ENCODE results near the gene DNMBP.

The DNMBP gene

GRCh38 chr10:100009793-100010676 lies at the start of gene DNMBP:
Gene DNMBP, minus strand, starts transcription at chr10:100009947. Its CDS starts 37,823 bp downstream, at chr10:99972124.
- DNase-seq: peak; percentile 41

- DNase-seq: no peak
These were observed 48.2 kb upstream of the DNMBP start for GRCh38 chr10:100057948-100058347.

- DNase-seq: no peak
These were observed 44.1 kb upstream of the DNMBP start for GRCh38 chr10:100053686-100054460.

- peak; percentile 59 for DNase-seq
These were observed 36.3 kb upstream of the DNMBP start for GRCh38 chr10:100046021-100046486.

- DNase-seq: no peak
These were observed 35.8 kb upstream of the DNMBP start for GRCh38 chr10:100045592-100045991.

- no peak for DNase-seq
These were observed 34.0 kb upstream of the DNMBP start for GRCh38 chr10:100043796-100044195.

GRCh38 chr10:100043344-100043743 lies 33.6 kb upstream of the DNMBP start:
- DNase-seq: no peak

- DNase-seq: peak; percentile 44
These were observed 31.7 kb upstream of the DNMBP start for GRCh38 chr10:100041306-100042002.

- no peak for DNase-seq
These were observed 28.9 kb upstream of the DNMBP start for GRCh38 chr10:100038561-100039071.

- no peak for DNase-seq
These were observed 28.1 kb upstream of the DNMBP start for GRCh38 chr10:100037758-100038315.

- DNase-seq: no peak
These were observed 27.1 kb upstream of the DNMBP start for GRCh38 chr10:100036850-100037249.

- no peak for DNase-seq
These were observed 24.1 kb upstream of the DNMBP start for GRCh38 chr10:100033766-100034418.

- no peak for DNase-seq
These were observed 17.7 kb upstream of the DNMBP start for GRCh38 chr10:100027416-100027815.

- peak; percentile 72 for DNase-seq
These were observed 15.8 kb upstream of the DNMBP start for GRCh38 chr10:100025576-100025975.

- peak; percentile 50 for DNase-seq
These were observed 15.0 kb upstream of the DNMBP start for GRCh38 chr10:100024748-100025147.

GRCh38 chr10:100022403-100022802 lies 12.7 kb upstream of the DNMBP start:
- DNase-seq: no peak

- DNase-seq: peak; percentile 81
These were observed 11.6 kb upstream of the DNMBP start for GRCh38 chr10:100021322-100021721.

GRCh38 chr10:100020886-100021253 lies 11.1 kb upstream of the DNMBP start:
- DNase-seq: peak; percentile 81

GRCh38 chr10:100020142-100020885 lies 10.6 kb upstream of the DNMBP start:
- DNase-seq: peak; percentile 70

GRCh38 chr10:100019787-100020141 lies 10.0 kb upstream of the DNMBP start:
- DNase-seq: no peak

GRCh38 chr10:100014071-100014762 lies 4.5 kb upstream of the DNMBP start:
- peak; percentile 84 for DNase-seq

All from DMS79 treated with DMSO at 0.1 percent for 48 hours (cell line).